Keratinocyte (primary cell): Measurements from ENCODE around the gene AXIN1.

Experiments used
- CTCF ChIP-seq, 3 experiments: IDR thresholded peaks in 1 of 3; conservative IDR thresholded peaks in 1 of 3; optimal IDR thresholded peaks in 1 of 3; 2 replicates in 2 of 3; 3 replicates in 1 of 3; pipeline versions ENCODE3 to v1.5.1; 2011; ENCODE audit warnings: low read length in 3 of 3, mild to moderate bottlenecking in 3 of 3, moderate library complexity in 2 of 3, control low read depth in 1 of 3, inconsistent platforms in 1 of 3; ENCODE audit not compliant: insufficient read depth in 2 of 3; ENCODE audit errors: extremely low read depth in 1 of 3
- EZH2 ChIP-seq: IDR thresholded peaks from one replicate; pipeline ENCODE4 v1.6.1; 2012; ENCODE audit warnings: inconsistent platforms, mild to moderate bottlenecking, low read length, moderate library complexity

GRCh38 chr16:381789-382717 is 29.5 kb upstream of the AXIN1 start, which contains the start of gene PGAP6:
- TF ChIP-seq CTCF (optimal IDR thresholded peaks at IDR 0.05 in 1 of 3, IDR thresholded peaks at IDR 0.05 in 1 of 3, conservative IDR thresholded peaks at IDR 0.05 in 1 of 3; ENCODE audit: extremely low read depth in 1 of 3, insufficient read depth in 2 of 3, low read length in 3 of 3) (no peak), EZH2 (no peak)
